Natural killer cell (primary cell): ENCODE measurements around the gene MB21D2. TPM values are rescaled to one million over a fixed set of nuclear protein-coding genes. Genes with fewer than 3 reads are reported as not detected.

ENCODE experiments used
- ATAC-seq, 3 donors: fragments of 150-1000 bp in 2 of 3; fragments of 200-7000 bp in 1 of 3; cut with Tn5 transposase; 1 replicate in 1 of 3; 2 replicates in 2 of 3; pipeline ENCODE4 v1.10.0; 2021; ENCODE audit warnings: mild to moderate bottlenecking in 2 of 3, moderate library complexity in 2 of 3
- DNase-seq, 2 donors: peaks; one replicate each; pipeline versions ENCODE4 v3.0.0 to v3.0.0-alpha.2; 2013 to 2021; ENCODE audit warnings: mixed read lengths in 1 of 2
- H3K27ac ChIP-seq: one replicate; pipeline ENCODE4 v1.5.1; 2013; ENCODE audit warnings: mild to moderate bottlenecking, low read length
- H3K27me3 ChIP-seq: one replicate; pipeline ENCODE4 v1.6.1; 2013; ENCODE audit warnings: low read length; ENCODE audit not compliant: control insufficient read depth, insufficient read depth
- H3K36me3 ChIP-seq: one replicate; pipeline ENCODE4 v1.6.1; 2013; ENCODE audit warnings: low read length; ENCODE audit not compliant: control insufficient read depth, insufficient read depth
- H3K4me1 ChIP-seq: one replicate; pipeline ENCODE4 v1.6.1; 2013; ENCODE audit warnings: low read length; ENCODE audit not compliant: control insufficient read depth, insufficient read depth
- H3K4me3 ChIP-seq: one replicate; pipeline ENCODE4 v1.5.1; 2013; ENCODE audit warnings: low read length
- H3K9me3 ChIP-seq: one replicate; pipeline ENCODE4 v1.6.1; 2013; ENCODE audit warnings: low read length; ENCODE audit not compliant: control insufficient read depth, insufficient read depth
- H3K27ac Mint-ChIP-seq, 2 donors: one replicate each; pipeline ENCODE4 v1.8.0; 2022; ENCODE audit warnings: mild to moderate bottlenecking in 2 of 2, mixed read lengths in 2 of 2, moderate library complexity in 1 of 2
- H3K27me3 Mint-ChIP-seq, 2 donors: one replicate each; pipeline ENCODE4 v1.8.0; 2022; ENCODE audit warnings: low read depth in 2 of 2, mixed read lengths in 2 of 2
- H3K36me3 Mint-ChIP-seq: one replicate; pipeline ENCODE4 v1.8.0; 2022; ENCODE audit warnings: mixed read lengths
- H3K4me1 Mint-ChIP-seq, 2 donors: one replicate each; pipeline ENCODE4 v1.8.0; 2022; ENCODE audit warnings: mixed read lengths in 2 of 2
- H3K4me3 Mint-ChIP-seq: one replicate; pipeline ENCODE4 v1.8.0; 2022; ENCODE audit warnings: mild to moderate bottlenecking, moderate library complexity, mixed read lengths
- H3K9me3 Mint-ChIP-seq, 2 donors: one replicate each; pipeline ENCODE4 v1.8.0; 2022; ENCODE audit warnings: mixed read lengths in 2 of 2
- WGBS: methylation state at CpG from one replicate; pipeline ENCODE4 v1.1.7; 2013; ENCODE audit warnings: missing lambda C conversion rate; ENCODE audit not compliant: insufficient coverage; 5-methylcytosine and 5-hydroxymethylcytosine counted together
- intact Hi-C: fragments of 100-400 bp; cut with micrococcal nuclease; formaldehyde crosslinking; loops from one replicate; pipeline ENCODE4 v1.14.2; 2022
- total RNA-seq, 4 donors: library from RNA; stranded (reverse); fragments of 120-200 nt in 1 of 4; gene quantifications; one replicate each; pipeline versions ENCODE4 v1.2.3 to v1.2.4, GENCODE V29; 2013 to 2022
- TF ChIP-seq, protein P1 (sequence below): fragments of 200-600 bp; IDR thresholded peaks from one replicate; pipeline ENCODE4 v1.8.0; 2022; ENCODE audit warnings: antibody characterized with exemption

MB21D2 gene
- total RNA-seq, 3 donors from 2014 or later (not counting 1 experiment from before 2014, with no cell fraction given): 0.19 to 0.45 (median 0.27) TPM

GRCh38 chr3:192894676-192895075 lies 23.0 kb downstream of the MB21D2 start:
- TF ChIP-seq, protein P1, sequence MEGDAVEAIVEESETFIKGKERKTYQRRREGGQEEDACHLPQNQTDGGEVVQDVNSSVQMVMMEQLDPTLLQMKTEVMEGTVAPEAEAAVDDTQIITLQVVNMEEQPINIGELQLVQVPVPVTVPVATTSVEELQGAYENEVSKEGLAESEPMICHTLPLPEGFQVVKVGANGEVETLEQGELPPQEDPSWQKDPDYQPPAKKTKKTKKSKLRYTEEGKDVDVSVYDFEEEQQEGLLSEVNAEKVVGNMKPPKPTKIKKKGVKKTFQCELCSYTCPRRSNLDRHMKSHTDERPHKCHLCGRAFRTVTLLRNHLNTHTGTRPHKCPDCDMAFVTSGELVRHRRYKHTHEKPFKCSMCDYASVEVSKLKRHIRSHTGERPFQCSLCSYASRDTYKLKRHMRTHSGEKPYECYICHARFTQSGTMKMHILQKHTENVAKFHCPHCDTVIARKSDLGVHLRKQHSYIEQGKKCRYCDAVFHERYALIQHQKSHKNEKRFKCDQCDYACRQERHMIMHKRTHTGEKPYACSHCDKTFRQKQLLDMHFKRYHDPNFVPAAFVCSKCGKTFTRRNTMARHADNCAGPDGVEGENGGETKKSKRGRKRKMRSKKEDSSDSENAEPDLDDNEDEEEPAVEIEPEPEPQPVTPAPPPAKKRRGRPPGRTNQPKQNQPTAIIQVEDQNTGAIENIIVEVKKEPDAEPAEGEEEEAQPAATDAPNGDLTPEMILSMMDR: no peak
- Mint-ChIP-seq H3K4me3 (no peak overlapping the region), H3K36me3 (no peaks in the 10 kb centered on the region), H3K27ac (no peak overlapping the region), H3K27me3 (peaks cover 0 to 3% of the 10 kb centered on the region in 2 donors), H3K9me3 (peaks cover 3% of the 10 kb centered on the region in 2 donors), H3K4me1 (peaks cover 19 to 22% of the 10 kb centered on the region in 2 donors)
- Histone ChIP-seq H3K4me3 (no peak overlapping the region), H3K4me1 (peaks cover 17% of the 10 kb centered on the region), H3K9me3 (no peaks in the 10 kb centered on the region), H3K27ac (no peak overlapping the region), H3K36me3 (no peaks in the 10 kb centered on the region), H3K27me3 (no peaks in the 10 kb centered on the region)
- DNase-seq (no peak), ATAC-seq (no peak)
- intact Hi-C loops: no loop called here
- WGBS: 88% methylated on average over 3 of the region's 5 CpGs

DNA sequence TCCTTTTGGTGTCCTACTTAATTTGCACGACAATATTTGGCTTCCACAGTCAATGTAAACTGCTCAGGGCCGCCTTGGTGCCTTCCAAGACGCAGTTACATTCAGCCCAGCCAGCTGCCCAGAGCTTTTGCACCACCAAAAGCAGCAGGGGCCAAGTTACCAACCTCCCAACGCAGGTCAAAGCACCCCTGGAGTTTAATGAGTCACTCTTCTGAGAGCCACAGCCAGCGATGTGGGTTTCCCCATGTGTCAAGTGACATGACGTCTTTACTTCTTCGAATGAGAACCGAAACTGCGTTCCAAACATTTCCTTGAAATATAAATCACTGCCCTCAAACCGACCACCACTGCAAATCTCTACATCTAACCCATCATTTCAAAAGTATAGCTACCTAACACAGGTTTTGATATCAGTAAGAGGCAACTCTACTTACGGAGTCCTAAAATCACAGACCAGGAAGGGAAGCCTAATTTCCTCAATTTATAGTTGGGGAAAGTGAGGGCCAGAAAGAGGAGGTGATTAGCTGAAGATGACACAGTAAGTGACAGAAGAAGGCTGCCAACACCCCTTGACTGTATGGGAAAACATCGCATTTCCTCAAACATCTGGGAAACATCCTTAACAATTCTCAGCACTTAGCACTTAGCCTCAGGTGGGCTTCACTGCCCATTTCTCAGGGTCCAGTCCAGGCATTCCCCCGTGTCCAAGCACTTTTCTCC lies 24.5 kb downstream of the MB21D2 start:
- Histone ChIP-seq H3K27me3 (no peaks in the 10 kb centered on the region), H3K27ac (peak overlapping the region; percentile 34), H3K4me3 (no peak overlapping the region), H3K9me3 (no peaks in the 10 kb centered on the region), H3K4me1 (peaks cover 12% of the 10 kb centered on the region), H3K36me3 (no peaks in the 10 kb centered on the region)
- Mint-ChIP-seq H3K27me3 (peaks cover 0 to 3% of the 10 kb centered on the region in 2 donors), H3K27ac (peak overlapping the region in 1 of 2 donors; percentile 79), H3K36me3 (no peaks in the 10 kb centered on the region), H3K4me3 (peak overlapping the region; percentile 4), H3K9me3 (peaks cover 0 to 3% of the 10 kb centered on the region in 2 donors), H3K4me1 (peaks cover 6 to 12% of the 10 kb centered on the region in 2 donors)
- 16% methylated on average over 13 of the region's 13 CpGs for WGBS
- intact Hi-C loops: no loop called here
- DNase-seq (peak in 1 of 2 donors; percentile 82), ATAC-seq (peak in 2 of 3 donors; percentile 92 to 93)
- TF ChIP-seq, protein P1: no peak

DNA sequence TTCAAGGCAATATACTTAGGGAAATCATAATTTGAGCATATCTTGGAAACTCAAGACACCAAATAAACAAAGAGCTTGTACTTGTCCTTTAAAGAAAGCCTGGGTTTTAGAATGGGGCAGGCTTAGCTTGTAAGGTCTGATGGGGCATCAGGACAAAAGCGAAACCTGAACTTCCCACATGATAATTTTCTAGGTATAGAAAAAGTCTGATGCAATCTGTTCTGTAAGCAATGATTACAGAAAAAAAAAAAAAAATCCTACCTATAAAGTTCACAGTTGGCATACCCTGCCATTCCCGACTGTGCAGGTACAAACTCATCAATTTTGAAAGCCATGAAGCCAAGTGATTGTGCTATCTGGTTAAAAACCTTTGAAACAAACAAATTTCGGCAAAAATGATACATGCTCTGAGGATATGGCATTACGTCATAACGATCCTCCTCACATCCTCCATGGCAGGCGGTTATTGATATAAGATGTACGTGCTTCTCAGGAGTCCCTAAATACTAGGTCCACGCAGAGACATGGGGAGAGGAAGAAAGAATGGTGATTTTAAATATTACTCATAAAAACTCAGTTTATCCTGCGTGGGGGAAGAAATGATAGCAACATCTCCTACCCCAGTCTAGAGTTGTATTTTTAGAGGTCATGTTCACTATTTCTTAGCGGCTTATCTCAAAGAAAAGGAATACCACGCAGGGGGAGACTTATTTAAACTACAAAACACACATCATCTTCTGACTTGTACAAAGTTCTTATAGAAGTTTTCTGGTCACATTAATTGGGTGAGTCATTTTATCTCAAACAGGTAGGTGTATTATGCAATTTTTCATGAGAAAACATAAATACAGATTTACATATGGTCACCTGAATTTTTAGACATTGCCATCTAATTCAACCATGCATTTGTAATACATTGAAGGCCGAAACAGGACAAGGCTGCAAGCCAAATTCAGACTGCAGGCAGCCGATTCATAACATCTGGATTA lies 27.0 kb downstream of the MB21D2 start:
- Mint-ChIP-seq H3K27ac (no peak overlapping the region), H3K36me3 (no peaks in the 10 kb centered on the region), H3K27me3 (no peaks in the 10 kb centered on the region), H3K9me3 (peaks cover 0 to 3% of the 10 kb centered on the region in 2 donors), H3K4me1 (peaks cover 6 to 12% of the 10 kb centered on the region in 2 donors), H3K4me3 (no peak overlapping the region)
- Histone ChIP-seq H3K4me3 (no peak overlapping the region), H3K27me3 (no peaks in the 10 kb centered on the region), H3K9me3 (no peaks in the 10 kb centered on the region), H3K36me3 (no peaks in the 10 kb centered on the region), H3K4me1 (peaks cover 12% of the 10 kb centered on the region), H3K27ac (no peak overlapping the region)
- ATAC-seq (no peak), DNase-seq (no peak)
- intact Hi-C loops: no loop called here
- TF ChIP-seq, protein P1: no peak
- 84% methylated on average over 3 of the region's 13 CpGs for WGBS
